ENCODE data around the gene AKT2. TPM values are rescaled to one million over a fixed set of nuclear protein-coding genes. Genes with fewer than 3 reads are reported as not detected.
A peak's percentile ranks its signal among the peaks of the same experiment; 100 is the strongest.

Gene AKT2
- total RNA-seq, 1 experiment from 2014 or later, result 108 TPM

- ChIA-PET CTCF (interaction anchor here (0.6 to 1.1 kb wide), 2 partner anchors 16 to 23 kb away, joined by 3 to 5 read pairs; no protein-coding TSS in a partner anchor), POLR2A (no interaction called here)
- no TSS peak for BruUV-seq (replicated peaks)
- Mint-ChIP-seq H3K36me3 (ENCODE audit: insufficient read depth, unreplicated experiment) (peaks cover 18% of the 10 kb centered on the region), H3K27me3 (ENCODE audit: insufficient read depth, unreplicated experiment) (peaks cover 15% of the 10 kb centered on the region), H3K27ac (ENCODE audit: low read depth, unreplicated experiment) (no peak overlapping the region), H3K9me3 (ENCODE audit: unreplicated experiment) (no peaks in the 10 kb centered on the region), H3K4me1 (ENCODE audit: insufficient read depth, unreplicated experiment) (peaks cover 9% of the 10 kb centered on the region), H3K4me3 (ENCODE audit: unreplicated experiment) (no peak overlapping the region)
- DNase-seq (ENCODE audit: unreplicated experiment), result no peak
- TF ChIP-seq, protein P1, sequence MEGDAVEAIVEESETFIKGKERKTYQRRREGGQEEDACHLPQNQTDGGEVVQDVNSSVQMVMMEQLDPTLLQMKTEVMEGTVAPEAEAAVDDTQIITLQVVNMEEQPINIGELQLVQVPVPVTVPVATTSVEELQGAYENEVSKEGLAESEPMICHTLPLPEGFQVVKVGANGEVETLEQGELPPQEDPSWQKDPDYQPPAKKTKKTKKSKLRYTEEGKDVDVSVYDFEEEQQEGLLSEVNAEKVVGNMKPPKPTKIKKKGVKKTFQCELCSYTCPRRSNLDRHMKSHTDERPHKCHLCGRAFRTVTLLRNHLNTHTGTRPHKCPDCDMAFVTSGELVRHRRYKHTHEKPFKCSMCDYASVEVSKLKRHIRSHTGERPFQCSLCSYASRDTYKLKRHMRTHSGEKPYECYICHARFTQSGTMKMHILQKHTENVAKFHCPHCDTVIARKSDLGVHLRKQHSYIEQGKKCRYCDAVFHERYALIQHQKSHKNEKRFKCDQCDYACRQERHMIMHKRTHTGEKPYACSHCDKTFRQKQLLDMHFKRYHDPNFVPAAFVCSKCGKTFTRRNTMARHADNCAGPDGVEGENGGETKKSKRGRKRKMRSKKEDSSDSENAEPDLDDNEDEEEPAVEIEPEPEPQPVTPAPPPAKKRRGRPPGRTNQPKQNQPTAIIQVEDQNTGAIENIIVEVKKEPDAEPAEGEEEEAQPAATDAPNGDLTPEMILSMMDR (IDR thresholded peaks at IDR 0.05; ENCODE audit: unreplicated experiment), result no peak
- intact Hi-C loops (cut with micrococcal nuclease), result no loop called here
Observed at GRCh38 chr19:40213251-40213829, 71.8 kb downstream of the AKT2 start.

DNA sequence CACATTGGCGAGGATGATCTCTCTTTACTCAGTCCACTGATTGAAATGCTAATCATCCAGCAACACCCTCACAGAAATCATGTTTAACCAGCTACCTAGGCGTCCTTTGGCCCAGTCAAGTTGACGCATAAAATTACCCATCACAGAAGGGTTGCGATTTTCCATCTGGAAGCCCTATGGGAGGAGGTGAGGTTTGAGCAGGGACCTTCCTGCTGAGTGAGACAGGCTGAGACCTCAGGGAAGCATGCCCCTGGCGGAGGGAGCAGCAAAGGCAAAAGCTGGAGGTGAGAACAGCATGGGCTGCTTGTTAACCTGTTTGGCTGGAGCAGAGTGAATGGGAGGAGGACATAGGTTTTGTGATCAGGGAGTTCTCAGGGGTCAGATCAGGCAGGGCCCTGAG, 74.3 kb downstream of the AKT2 start:
- H3K27ac Mint-ChIP-seq (ENCODE audit: low read depth, unreplicated experiment), result no peak overlapping the region
- intact Hi-C loops (cut with micrococcal nuclease), result no loop called here
- peaks cover under 1% of the 10 kb centered on the region for H3K27me3 Mint-ChIP-seq (ENCODE audit: insufficient read depth, unreplicated experiment)
- no peaks in the 10 kb centered on the region for H3K9me3 Mint-ChIP-seq (ENCODE audit: unreplicated experiment)
- TF ChIP-seq, protein P1 (IDR thresholded peaks at IDR 0.05; ENCODE audit: unreplicated experiment), result no peak
- H3K4me3 Mint-ChIP-seq (ENCODE audit: unreplicated experiment), result no peak overlapping the region
- ChIA-PET POLR2A (no interaction called here), CTCF (interaction anchor here (0.5 to 1.9 kb wide), 3 partner anchors 69 to 504 kb away, joined by 3 read pairs; no protein-coding TSS in a partner anchor)
- H3K4me1 Mint-ChIP-seq (ENCODE audit: insufficient read depth, unreplicated experiment), result no peaks in the 10 kb centered on the region
- BruUV-seq (replicated peaks), result no TSS peak
- no peak for DNase-seq (ENCODE audit: unreplicated experiment)
- peaks cover 12% of the 10 kb centered on the region for H3K36me3 Mint-ChIP-seq (ENCODE audit: insufficient read depth, unreplicated experiment)

DNA sequence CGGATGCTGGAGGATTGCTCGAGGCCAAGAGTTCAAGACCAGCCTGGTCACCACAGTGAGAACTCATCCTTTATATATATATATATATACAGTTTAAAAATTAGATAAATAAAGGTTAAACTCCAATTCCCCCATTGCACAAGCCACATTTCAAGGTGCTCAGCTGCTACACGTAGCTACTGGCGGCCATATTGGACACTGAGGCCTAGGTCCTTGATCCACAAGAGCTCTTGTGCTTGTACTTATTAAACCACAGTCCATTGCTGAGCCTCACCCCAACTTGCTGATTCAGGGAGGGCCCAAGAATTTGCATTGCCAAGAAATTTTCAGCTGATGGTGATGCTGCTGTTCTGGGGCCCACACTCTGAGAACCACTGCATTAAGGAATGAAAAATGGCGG, 76.5 kb downstream of the AKT2 start:
- no peaks in the 10 kb centered on the region for H3K27me3 Mint-ChIP-seq (ENCODE audit: insufficient read depth, unreplicated experiment)
- H3K4me3 Mint-ChIP-seq (ENCODE audit: unreplicated experiment), result no peak overlapping the region
- ChIA-PET POLR2A (no interaction called here), CTCF (no interaction called here)
- no TSS peak for BruUV-seq (replicated peaks)
- H3K36me3 Mint-ChIP-seq (ENCODE audit: insufficient read depth, unreplicated experiment), result peaks cover 12% of the 10 kb centered on the region
- intact Hi-C loops (cut with micrococcal nuclease), result no loop called here
- no peak overlapping the region for H3K27ac Mint-ChIP-seq (ENCODE audit: low read depth, unreplicated experiment)
- DNase-seq (ENCODE audit: unreplicated experiment), result no peak
- TF ChIP-seq, protein P1 (IDR thresholded peaks at IDR 0.05; ENCODE audit: unreplicated experiment), result no peak
- H3K9me3 Mint-ChIP-seq (ENCODE audit: unreplicated experiment), result no peaks in the 10 kb centered on the region
- H3K4me1 Mint-ChIP-seq (ENCODE audit: insufficient read depth, unreplicated experiment), result no peaks in the 10 kb centered on the region

- H3K4me1 Mint-ChIP-seq (ENCODE audit: insufficient read depth, unreplicated experiment), result no peaks in the 10 kb centered on the region
- intact Hi-C loops (cut with micrococcal nuclease), result no loop called here
- TF ChIP-seq, protein P1 (IDR thresholded peaks at IDR 0.05; ENCODE audit: unreplicated experiment), result no peak
- ChIA-PET POLR2A (interaction anchor here (0.6 to 1.0 kb wide), 2 partner anchors 14 to 15 kb away, joined by 3 read pairs; partner anchors contain the start of gene MAP3K10), CTCF (no interaction called here)
- H3K4me3 Mint-ChIP-seq (ENCODE audit: unreplicated experiment), result no peak overlapping the region
- no peaks in the 10 kb centered on the region for H3K27me3 Mint-ChIP-seq (ENCODE audit: insufficient read depth, unreplicated experiment)
- H3K27ac Mint-ChIP-seq (ENCODE audit: low read depth, unreplicated experiment), result peak overlapping the region; percentile 11
- no peak for DNase-seq (ENCODE audit: unreplicated experiment)
- H3K9me3 Mint-ChIP-seq (ENCODE audit: unreplicated experiment), result no peaks in the 10 kb centered on the region
- peaks cover 6% of the 10 kb centered on the region for H3K36me3 Mint-ChIP-seq (ENCODE audit: insufficient read depth, unreplicated experiment)
- no TSS peak for BruUV-seq (replicated peaks)
Observed at GRCh38 chr19:40205760-40206159, 79.4 kb downstream of the AKT2 start.

Measured in MCF 10A (cell line).